Mammary epithelial cell (primary cell): Measurements from ENCODE around the gene RCBTB2.

ENCODE experiments used
- CTCF ChIP-seq, 2 donors: IDR thresholded peaks in 1 of 2; conservative IDR thresholded peaks in 1 of 2; 2 replicates each; pipeline ENCODE4 v1.5.1; 2011 to 2012; ENCODE audit warnings: inconsistent platforms in 2 of 2, low read length in 2 of 2, mild to moderate bottlenecking in 2 of 2, control low read depth in 1 of 2, low read depth in 1 of 2; ENCODE audit not compliant: insufficient read depth in 1 of 2; ENCODE audit errors: extremely low read depth in 1 of 2
- EZH2 ChIP-seq: IDR thresholded peaks from 2 replicates; pipeline ENCODE4 v1.6.1; 2012; ENCODE audit warnings: low read length, inconsistent platforms, borderline replicate concordance

DNA sequence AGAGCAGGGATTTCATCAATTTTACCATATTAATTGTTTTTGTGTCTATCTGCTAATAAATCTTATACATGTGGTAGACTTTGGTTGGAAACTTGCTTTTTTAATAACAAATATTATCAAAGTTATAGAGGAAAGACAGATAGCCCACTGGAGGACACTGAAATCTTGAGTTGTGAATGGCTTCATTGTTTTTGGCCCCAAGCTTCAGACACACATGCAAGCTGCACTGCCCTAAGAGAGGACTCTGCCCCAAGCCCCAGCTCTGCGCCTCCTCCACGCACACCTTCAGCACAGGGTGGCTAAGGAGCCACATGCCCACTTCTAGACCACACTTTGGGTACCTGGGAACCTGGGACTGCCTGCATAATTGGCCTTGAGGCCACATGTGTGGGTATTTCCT lies 35.2 kb downstream of the RCBTB2 start:
- TF ChIP-seq CTCF (conservative IDR thresholded peaks at IDR 0.05 in 1 of 2, IDR thresholded peaks at IDR 0.05 in 1 of 2; ENCODE audit: extremely low read depth in 1 of 2, insufficient read depth in 1 of 2, low read depth in 1 of 2, low read length in 2 of 2), result no peak
- no peak for TF ChIP-seq EZH2
